ENCODE data around the gene EID2B.

DNA sequence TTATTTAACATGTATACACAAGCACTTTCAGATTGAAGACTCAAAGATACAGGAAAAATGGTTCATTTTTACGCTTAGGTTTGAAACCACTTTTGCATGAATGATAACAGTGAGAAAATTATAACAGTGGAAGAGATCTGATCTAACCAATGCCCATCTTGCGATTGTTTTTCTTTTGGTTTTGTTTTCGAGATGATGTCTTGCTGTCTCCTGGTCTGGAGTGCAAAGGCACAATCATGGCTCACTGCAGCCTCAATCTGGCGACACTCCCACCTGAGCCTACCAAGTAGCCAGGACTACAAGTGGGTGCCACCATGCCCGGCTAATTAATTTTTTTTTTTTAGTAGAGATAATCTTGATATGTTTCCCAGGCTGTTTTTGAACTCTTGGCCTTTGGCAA, 17.5 kb upstream of the EID2B start:
- TF ChIP-seq L3MBTL2 (IDR thresholded peaks at IDR 0.05) (no peak), PYGO2 (tag; IDR thresholded peaks at IDR 0.05) (no peak), EP300 (IDR thresholded peaks at IDR 0.05; ENCODE audit: low read length) (no peak)
- TF ChIP-seq, protein P1, sequence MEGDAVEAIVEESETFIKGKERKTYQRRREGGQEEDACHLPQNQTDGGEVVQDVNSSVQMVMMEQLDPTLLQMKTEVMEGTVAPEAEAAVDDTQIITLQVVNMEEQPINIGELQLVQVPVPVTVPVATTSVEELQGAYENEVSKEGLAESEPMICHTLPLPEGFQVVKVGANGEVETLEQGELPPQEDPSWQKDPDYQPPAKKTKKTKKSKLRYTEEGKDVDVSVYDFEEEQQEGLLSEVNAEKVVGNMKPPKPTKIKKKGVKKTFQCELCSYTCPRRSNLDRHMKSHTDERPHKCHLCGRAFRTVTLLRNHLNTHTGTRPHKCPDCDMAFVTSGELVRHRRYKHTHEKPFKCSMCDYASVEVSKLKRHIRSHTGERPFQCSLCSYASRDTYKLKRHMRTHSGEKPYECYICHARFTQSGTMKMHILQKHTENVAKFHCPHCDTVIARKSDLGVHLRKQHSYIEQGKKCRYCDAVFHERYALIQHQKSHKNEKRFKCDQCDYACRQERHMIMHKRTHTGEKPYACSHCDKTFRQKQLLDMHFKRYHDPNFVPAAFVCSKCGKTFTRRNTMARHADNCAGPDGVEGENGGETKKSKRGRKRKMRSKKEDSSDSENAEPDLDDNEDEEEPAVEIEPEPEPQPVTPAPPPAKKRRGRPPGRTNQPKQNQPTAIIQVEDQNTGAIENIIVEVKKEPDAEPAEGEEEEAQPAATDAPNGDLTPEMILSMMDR (IDR thresholded peaks at IDR 0.05 in 2 of 3, conservative IDR thresholded peaks at IDR 0.05 in 1 of 3; ENCODE audit: insufficient read depth in 2 of 3, low read depth in 1 of 3, low read length in 3 of 3): no peak
- TF ChIP-seq, protein P2, sequence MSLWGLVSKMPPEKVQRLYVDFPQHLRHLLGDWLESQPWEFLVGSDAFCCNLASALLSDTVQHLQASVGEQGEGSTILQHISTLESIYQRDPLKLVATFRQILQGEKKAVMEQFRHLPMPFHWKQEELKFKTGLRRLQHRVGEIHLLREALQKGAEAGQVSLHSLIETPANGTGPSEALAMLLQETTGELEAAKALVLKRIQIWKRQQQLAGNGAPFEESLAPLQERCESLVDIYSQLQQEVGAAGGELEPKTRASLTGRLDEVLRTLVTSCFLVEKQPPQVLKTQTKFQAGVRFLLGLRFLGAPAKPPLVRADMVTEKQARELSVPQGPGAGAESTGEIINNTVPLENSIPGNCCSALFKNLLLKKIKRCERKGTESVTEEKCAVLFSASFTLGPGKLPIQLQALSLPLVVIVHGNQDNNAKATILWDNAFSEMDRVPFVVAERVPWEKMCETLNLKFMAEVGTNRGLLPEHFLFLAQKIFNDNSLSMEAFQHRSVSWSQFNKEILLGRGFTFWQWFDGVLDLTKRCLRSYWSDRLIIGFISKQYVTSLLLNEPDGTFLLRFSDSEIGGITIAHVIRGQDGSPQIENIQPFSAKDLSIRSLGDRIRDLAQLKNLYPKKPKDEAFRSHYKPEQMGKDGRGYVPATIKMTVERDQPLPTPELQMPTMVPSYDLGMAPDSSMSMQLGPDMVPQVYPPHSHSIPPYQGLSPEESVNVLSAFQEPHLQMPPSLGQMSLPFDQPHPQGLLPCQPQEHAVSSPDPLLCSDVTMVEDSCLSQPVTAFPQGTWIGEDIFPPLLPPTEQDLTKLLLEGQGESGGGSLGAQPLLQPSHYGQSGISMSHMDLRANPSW (CRISPR knock-in tag; IDR thresholded peaks at IDR 0.05): no peak
